Skin of body (tissue), 2 donors: ENCODE data around the gene KIRREL1. TPM values are rescaled to one million over a fixed set of nuclear protein-coding genes. Genes with fewer than 3 reads are reported as not detected.

Experiments used
- DNase-seq: peaks from one replicate; lab custom pipeline; 2025; lab: John Stamatoyannopoulos, UW
- total RNA-seq: library from RNA; depleted of rRNA; stranded (reverse); fragments of >200 nt; gene quantifications from one replicate; pipeline ENCODE4 v1.2.3, GENCODE V29; 2014

The KIRREL1 gene
- total RNA-seq, 1 donor from 2014 or later = 36.0 TPM

GRCh38 chr1:158067662-158068061 lies 74.2 kb downstream of the KIRREL1 start:
- no peak for DNase-seq

DNA sequence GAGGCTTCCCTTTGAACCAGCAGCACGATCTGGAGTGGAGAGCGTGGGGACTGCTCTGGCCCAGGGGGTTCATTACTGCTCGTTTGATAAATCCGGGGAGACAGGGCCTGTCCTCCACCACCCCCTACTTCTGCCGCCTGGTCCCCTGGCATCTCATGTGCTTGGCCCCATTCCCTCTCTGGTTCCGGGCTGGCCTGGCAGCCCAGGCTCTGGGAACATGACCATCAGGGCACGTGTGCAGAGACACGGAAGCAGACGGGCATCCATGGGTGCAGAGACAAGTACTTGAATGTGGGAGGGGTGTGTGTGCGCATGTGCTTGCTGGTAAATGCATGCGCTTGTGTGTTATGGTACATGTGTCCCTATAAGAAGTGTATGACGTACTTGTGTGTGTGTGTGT lies 75.5 kb downstream of the KIRREL1 start:
- no peak for DNase-seq

DNA sequence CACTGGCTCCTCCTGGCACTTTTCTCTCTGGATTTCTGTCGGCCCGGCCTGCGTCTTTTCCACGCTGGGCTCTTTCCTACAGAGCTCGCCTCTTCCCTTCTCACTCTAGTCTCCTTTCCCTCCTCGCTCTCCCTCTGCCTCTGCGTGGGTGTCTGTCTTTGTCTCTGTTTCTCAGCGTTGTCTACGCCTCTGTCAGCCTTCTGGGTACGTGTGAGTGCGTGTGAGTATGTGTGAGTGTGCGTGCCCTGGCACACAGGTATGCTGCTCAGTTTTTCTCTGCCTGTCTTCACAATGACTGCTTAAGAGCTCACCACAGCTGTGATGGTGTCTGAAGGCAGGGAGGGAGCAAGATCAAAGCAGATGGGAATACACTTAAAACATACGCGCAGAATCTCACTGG lies 77.7 kb downstream of the KIRREL1 start:
- no peak for DNase-seq

DNA sequence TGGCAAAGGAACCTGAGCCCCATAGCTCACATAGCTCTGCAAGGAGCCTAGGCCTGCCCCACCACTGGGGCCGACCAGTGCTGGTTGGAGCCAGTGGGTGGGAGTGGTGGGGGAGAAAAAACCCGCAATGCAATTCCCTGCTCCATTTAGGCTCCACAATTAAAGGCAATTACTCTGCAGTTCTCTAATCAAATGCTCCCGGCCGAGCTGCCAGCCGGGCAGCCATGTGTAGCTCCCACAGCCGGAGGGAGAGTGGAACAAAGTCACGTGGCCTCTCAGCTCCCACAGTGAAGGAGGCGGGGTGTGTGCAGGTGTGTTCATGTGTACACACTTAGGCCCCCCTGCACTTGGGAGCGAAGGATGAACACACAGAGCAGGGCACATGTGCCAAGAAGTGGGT lies 81.6 kb downstream of the KIRREL1 start:
- no peak for DNase-seq

GRCh38 chr1:158076441-158076840 lies 83.0 kb downstream of the KIRREL1 start:
- no peak for DNase-seq

DNA sequence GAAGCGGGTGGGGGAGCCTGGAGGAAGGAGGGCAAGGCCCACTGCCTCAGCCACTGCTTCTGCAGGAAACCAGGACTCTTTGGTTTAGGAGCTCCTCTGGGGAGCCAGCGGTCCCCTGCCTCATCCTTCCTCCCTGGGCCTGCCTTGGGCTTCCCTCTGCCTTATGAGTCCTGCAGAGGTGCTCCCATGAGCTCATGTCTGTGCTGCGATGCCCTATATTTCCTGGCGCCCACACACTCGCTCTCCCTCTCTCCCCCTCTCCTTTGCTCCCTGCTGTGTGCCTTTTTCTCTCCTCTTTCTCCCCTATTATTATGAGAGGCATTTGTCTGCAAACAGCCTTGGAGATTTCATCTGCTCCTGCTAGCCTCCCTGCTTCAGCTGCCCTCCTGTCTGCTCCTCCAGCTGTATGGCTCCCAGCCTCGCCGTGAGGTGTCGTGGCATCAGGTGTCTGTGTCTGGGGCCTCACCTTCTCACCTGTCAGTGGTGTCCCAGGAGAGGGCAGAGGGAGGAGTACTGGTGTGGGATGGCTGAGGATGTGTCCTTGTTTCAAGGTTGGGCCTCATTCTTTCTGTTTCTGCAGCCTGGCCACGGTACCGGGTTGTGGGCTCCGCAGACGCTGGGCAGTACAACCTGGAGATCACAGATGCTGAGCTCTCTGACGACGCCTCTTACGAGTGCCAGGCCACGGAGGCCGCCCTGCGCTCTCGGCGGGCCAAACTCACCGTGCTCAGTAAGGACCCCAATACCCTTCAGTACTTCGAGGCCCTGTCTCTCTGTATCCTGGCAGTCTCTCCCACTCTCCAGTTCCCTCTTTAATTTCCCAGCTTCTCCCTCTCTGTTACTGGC lies 84.2 kb downstream of the KIRREL1 start:
- no peak for DNase-seq

- no peak for DNase-seq
These were observed 85.2 kb downstream of the KIRREL1 start for GRCh38 chr1:158078569-158079080.

- DNase-seq = no peak
These were observed 86.6 kb downstream of the KIRREL1 start for GRCh38 chr1:158080066-158080465.

- no peak for DNase-seq
These were observed 90.9 kb downstream of the KIRREL1 start for GRCh38 chr1:158084336-158084735.

- no peak for DNase-seq
These were observed 91.3 kb downstream of the KIRREL1 start for GRCh38 chr1:158084747-158085146.

DNA sequence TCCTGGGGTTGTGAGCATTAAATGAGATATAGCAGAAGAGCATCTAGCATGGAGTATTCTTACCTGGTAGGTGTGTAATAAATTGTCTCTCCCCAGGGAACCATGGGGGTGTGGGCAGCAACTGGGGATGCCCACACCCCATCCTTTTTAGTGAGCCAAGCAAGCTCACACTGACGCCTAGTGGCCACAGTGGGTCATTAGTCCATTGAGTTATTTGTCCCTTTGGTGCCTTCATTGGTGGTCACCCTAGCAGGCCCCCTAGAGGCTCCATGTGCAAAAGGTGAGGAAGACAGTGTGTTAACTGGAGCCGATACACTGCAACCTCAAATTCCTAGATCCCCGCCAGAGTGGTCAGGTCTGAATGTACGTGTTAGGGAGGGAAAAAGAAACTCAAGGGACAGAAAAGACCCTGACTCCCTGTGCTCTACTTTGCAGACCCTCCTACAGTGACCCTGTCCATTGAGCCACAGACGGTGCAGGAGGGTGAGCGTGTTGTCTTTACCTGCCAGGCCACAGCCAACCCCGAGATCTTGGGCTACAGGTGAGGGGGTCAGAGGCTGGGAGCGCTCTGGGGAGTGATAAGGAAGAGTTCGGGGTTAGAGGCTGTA lies 94.0 kb downstream of the KIRREL1 start:
- peak; percentile 41 for DNase-seq

GRCh38 chr1:158089476-158089875 lies 96.0 kb downstream of the KIRREL1 start:
- no peak for DNase-seq

GRCh38 chr1:158089925-158090637 lies 96.6 kb downstream of the KIRREL1 start:
- DNase-seq = no peak

- no peak for DNase-seq
These were observed 99.9 kb downstream of the KIRREL1 start for GRCh38 chr1:158093376-158093775.

DNA sequence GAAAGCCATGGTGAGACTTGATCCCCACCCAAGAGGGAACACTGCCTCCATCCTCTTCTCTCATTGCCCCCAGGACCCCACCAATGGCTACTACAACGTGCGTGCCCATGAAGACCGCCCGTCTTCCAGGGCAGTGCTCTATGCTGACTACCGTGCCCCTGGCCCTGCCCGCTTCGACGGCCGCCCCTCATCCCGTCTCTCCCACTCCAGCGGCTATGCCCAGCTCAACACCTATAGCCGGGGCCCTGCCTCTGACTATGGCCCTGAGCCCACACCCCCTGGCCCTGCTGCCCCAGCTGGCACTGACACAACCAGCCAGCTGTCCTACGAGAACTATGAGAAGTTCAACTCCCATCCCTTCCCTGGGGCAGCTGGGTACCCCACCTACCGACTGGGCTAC lies 101.1 kb downstream of the KIRREL1 start:
- no peak for DNase-seq

DNA sequence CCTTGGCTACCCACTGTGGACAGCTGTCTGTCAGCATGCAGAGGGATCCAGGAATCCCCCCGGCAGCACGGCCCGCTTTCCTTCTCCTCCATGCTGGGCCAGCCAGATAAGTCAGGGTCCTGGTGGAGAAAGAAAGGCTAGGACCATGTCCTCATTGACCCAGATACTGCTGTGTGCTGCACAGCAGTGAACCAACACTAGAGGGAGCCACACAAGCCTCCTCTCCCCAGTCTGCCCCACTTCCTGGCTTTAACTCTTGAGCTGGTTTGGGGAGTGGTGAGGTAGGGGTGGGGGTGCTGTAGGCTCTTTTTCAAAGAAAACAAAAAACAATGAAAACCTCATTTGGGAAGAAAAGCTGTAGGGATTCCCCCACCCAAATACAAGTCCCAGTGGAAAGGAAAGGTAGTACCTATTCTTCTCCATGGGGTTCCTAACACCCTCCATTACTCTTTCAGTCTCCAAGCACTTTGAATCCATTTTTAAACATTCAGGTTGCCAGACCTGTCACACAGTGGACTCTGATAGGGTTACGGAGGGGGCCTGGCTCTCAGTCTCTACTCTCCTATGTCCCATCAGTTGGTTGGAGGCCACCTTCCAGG lies 102.4 kb downstream of the KIRREL1 start:
- no peak for DNase-seq

- DNase-seq = no peak
These were observed 104.8 kb downstream of the KIRREL1 start for GRCh38 chr1:158098256-158098655.

GRCh38 chr1:158099185-158099584 lies 105.7 kb downstream of the KIRREL1 start:
- DNase-seq = no peak

DNA sequence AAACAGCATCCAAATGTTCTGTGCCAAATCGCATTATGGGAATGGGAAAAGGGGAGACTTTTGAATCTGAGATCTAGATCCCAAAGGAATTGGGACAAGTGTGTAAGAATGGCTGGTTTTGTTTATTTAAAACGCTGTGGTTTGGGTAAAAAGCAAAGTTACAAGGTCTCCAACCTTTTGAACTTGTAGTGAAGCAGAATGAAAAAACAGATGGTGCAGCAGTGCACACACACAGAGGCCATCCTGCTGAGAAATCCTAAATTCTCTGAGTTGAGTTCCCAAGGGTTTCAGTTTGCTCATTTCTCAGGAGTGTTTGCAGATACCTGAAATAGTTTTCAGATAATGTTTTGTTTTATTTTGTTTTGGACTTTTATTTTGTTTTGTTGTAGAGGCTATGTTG lies 107.1 kb downstream of the KIRREL1 start:
- DNase-seq = no peak

DNA sequence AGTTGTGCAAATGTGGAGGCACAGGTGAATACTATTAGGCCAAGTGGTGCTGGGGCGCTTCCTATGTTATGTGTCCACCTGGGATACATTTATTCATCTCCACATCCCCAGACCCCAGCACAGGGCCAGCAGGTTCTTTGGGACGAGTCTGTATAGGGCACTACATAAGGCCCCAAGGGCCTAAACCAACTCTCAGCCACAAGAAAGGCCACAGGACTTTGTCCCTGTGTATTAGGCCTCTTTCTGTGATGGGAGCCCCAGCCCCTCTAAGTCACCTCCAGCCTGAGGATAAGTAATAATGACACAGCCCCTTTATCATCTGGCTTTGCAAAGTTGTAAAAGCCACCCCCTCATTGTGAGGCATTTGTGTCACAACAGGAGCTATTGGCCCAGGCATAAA lies 108.0 kb downstream of the KIRREL1 start:
- DNase-seq = no peak

DNA sequence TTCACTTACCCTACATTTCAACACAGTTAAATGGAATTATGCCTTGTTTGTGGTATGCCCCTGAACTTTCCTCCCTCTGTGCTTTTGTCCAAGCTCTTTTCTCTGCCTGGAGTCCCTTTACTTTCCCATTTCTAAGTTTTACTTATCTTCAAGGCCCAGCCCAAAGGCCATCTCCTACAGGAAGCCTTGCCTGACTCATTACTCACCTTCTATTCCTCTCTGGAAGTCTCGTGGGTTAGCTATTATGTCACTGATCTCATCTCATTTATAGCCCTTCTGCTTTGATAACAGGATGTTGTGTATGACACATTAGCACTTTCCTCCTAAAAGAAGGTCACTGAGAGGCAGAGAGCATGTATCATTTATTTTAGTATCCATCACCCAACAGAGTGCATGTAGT lies 108.5 kb downstream of the KIRREL1 start:
- no peak for DNase-seq
